ENCODE measurements around the gene SYNE1. TPM values are rescaled to one million over a fixed set of nuclear protein-coding genes. Genes with fewer than 3 reads are reported as not detected.

Gene SYNE1
- polyA plus RNA-seq, 2 of the 4 experiments (the other 2 are of a cell fraction) = 10.5 to 28.5 TPM

GRCh38 chr6:152298055-152298647, 339.0 kb downstream of the SYNE1 start:
- FAIRE-seq (no peak), ATAC-seq (no peak), DNase-seq (ENCODE audit: low read depth in 1 of 2, low spot score in 1 of 2) (no peak)
- ChIA-PET POLR2A (no interaction called here), CTCF (interaction anchor here (1.0 to 1.4 kb wide), 2 partner anchors 10 to 40 kb away, joined by 3 to 5 read pairs; no protein-coding TSS in a partner anchor)
- Histone ChIP-seq H3K4me1 (0 out of 3 replicates have a peak, but pooled peaks cover 9% of the 10 kb centered on the region), H3K4me3 (no peak overlapping the region), H3K4me2 (no peak overlapping the region), H3K27ac (no peak overlapping the region), H3K9me3 (no peaks in the 10 kb centered on the region)
- 91% methylated on average over 3 of the region's 3 CpGs for WGBS (ENCODE audit: missing lambda C conversion rate)
- TF ChIP-seq POLR2A (IDR thresholded peaks at IDR 0.05; ENCODE audit: low read length) (no peak), FOXS1 (CRISPR knock-in tag; IDR thresholded peaks at IDR 0.05) (no peak), HOXB13 (CRISPR knock-in tag; IDR thresholded peaks at IDR 0.05; ENCODE audit: low read depth) (no peak), E2F6 (IDR thresholded peaks at IDR 0.05; ENCODE audit: borderline replicate concordance, low read depth) (no peak), HDAC2 (IDR thresholded peaks at IDR 0.05) (no peak), SREBF2 (IDR thresholded peaks at IDR 0.05) (no peak), PBX3 (IDR thresholded peaks at IDR 0.05) (no peak)

- Histone ChIP-seq H3K4me2 (no peak overlapping the region), H3K4me1 (0 out of 3 replicates have a peak, but pooled peaks cover 4% of the 10 kb centered on the region), H3K9me3 (no peaks in the 10 kb centered on the region), H3K4me3 (no peak overlapping the region), H3K27ac (no peak overlapping the region)
- CTCF ChIA-PET = interaction anchor here (0.8 to 2.2 kb wide), 2 partner anchors 21 to 28 kb away, joined by 4 read pairs; no protein-coding TSS in a partner anchor
- FAIRE-seq (no peak), ATAC-seq (no peak), DNase-seq (ENCODE audit: low read depth in 1 of 2, low spot score in 1 of 2) (no peak)
- POLR2A ChIA-PET = no interaction called here
- WGBS (ENCODE audit: missing lambda C conversion rate) = 74% methylated on average over 3 of the region's 3 CpGs
- TF ChIP-seq SREBF2 (IDR thresholded peaks at IDR 0.05) = no peak
- TF ChIP-seq TFCP2L1 (CRISPR knock-in tag; IDR thresholded peaks at IDR 0.05) = no peak
- TF ChIP-seq PBX3 (IDR thresholded peaks at IDR 0.05) = no peak
- TF ChIP-seq ZC3H11A (IDR thresholded peaks at IDR 0.05) = no peak
- no peak for TF ChIP-seq E2F6 (IDR thresholded peaks at IDR 0.05; ENCODE audit: borderline replicate concordance, low read depth)
- no peak for TF ChIP-seq ZFP36 (IDR thresholded peaks at IDR 0.05; ENCODE audit: borderline replicate concordance, partially characterized antibody)
- TF ChIP-seq NFE2L2 (conservative IDR thresholded peaks at IDR 0.05; ENCODE audit: low read length) = no peak
- no peak for TF ChIP-seq EHF (CRISPR knock-in tag; IDR thresholded peaks at IDR 0.05)
- no peak for TF ChIP-seq BCL3 (IDR thresholded peaks at IDR 0.05)
- TF ChIP-seq KDM1A (IDR thresholded peaks at IDR 0.05; ENCODE audit: low read depth) = no peak
Measured at GRCh38 chr6:152296648-152297376, 340.4 kb downstream of the SYNE1 start.

- ChIA-PET CTCF (interaction anchor here (2.2 kb wide), 1 partner anchor 22 kb away, joined by 4 read pairs; no protein-coding TSS in a partner anchor), POLR2A (no interaction called here)
- Histone ChIP-seq H3K9me3 (no peaks in the 10 kb centered on the region), H3K4me2 (no peak overlapping the region), H3K27ac (no peak overlapping the region), H3K4me1 (no peaks in the 10 kb centered on the region), H3K4me3 (no peak overlapping the region)
- WGBS (ENCODE audit: missing lambda C conversion rate) = 90% methylated on average over 6 of the region's 6 CpGs
- FAIRE-seq = no peak
- no peak for DNase-seq (ENCODE audit: low read depth in 1 of 2, low spot score in 1 of 2)
- no peak for ATAC-seq
- TF ChIP-seq GATA3 (IDR thresholded peaks at IDR 0.05; ENCODE audit: borderline replicate concordance) (no peak), RCOR1 (IDR thresholded peaks at IDR 0.05; ENCODE audit: low read depth, low read length) (no peak), ZFP36 (IDR thresholded peaks at IDR 0.05; ENCODE audit: borderline replicate concordance, partially characterized antibody) (no peak), ESRRA (IDR thresholded peaks at IDR 0.05; ENCODE audit: borderline replicate concordance, low read length) (no peak), BHLHE40 (IDR thresholded peaks at IDR 0.05; ENCODE audit: low read depth, low read length) (no peak), ATOH8 (CRISPR knock-in tag; IDR thresholded peaks at IDR 0.05; ENCODE audit: low read depth) (no peak), JUN (IDR thresholded peaks at IDR 0.05) (no peak), RNF2 (IDR thresholded peaks at IDR 0.05; ENCODE audit: borderline replicate concordance, low read depth) (no peak), HDAC2 (IDR thresholded peaks at IDR 0.05) (no peak), SREBF2 (IDR thresholded peaks at IDR 0.05) (no peak), EP300 (IDR thresholded peaks at IDR 0.05) (no peak), MAZ (IDR thresholded peaks at IDR 0.05; ENCODE audit: borderline replicate concordance, low read depth, low read length) (no peak)
Measured at GRCh38 chr6:152295920-152296319, 341.2 kb downstream of the SYNE1 start.

Data from A549 (cell line).